Measurements from ENCODE around the gene OPRD1. TPM values are rescaled to one million over a fixed set of nuclear protein-coding genes. Genes with fewer than 3 reads are reported as not detected.

Gene OPRD1
- total RNA-seq, 1 experiment from 2014 or later, result 0.52 TPM

DNA sequence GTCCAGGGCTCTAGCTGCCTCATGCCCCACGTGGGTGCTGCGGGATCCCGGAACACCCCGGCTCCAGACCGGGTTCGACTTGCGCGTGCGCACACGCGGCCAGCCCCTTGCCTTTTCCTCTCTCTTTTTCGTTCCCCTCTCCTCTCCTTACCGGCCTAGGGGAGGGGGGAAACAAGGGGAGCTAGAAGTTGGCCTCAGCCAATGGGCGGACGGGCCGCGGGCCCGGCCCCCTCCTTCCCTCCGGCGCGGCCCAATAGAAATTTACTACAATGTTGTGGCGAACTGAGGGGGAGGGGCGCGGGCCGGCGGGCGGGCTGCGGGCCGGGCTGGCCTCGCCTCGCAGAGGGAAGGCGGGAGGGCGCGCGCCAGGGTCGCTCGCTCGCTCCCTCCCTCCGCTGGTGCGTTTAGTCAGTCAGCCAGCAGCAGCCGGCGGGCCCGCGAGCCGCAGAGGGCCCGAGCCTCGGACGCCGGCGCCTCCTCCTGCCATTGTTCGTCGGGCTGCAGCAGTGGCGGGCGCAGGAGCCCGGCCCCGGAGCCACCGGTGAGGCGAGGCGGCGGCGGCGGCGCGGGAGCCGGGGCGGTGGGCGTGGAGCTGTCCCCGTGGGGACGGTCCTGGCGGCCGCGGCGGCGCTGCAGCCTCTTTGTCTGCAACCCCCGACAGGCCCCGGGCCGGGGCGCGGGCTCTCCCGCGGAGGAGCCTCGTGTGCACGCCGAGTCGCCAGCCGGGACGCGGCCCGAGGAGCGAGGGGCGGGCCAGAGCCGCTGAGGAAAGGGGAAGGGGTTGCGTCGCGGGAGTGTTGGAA lies 102.5 kb downstream of the OPRD1 start, which contains the start of gene EPB41:
EPB41 (plus strand) TSS at position 342 of the 803 bp plus-strand sequence. CDS start 72,869 bp downstream, outside the sequence.
- peak within 1 kb of the TSS; percentile 82 for H3K4me3 ChIP-seq (ENCODE audit: insufficient read depth, low read depth, low read length)
- no peaks in the 10 kb centered on the region for H3K36me3 ChIP-seq (replicated peaks; ENCODE audit: control insufficient read depth, insufficient read depth, low read length)
- peak; percentile 99 for DNase-seq
- no peaks in the 10 kb centered on the region for H3K27me3 ChIP-seq (ENCODE audit: control insufficient read depth, insufficient read depth, low read length)

DNA sequence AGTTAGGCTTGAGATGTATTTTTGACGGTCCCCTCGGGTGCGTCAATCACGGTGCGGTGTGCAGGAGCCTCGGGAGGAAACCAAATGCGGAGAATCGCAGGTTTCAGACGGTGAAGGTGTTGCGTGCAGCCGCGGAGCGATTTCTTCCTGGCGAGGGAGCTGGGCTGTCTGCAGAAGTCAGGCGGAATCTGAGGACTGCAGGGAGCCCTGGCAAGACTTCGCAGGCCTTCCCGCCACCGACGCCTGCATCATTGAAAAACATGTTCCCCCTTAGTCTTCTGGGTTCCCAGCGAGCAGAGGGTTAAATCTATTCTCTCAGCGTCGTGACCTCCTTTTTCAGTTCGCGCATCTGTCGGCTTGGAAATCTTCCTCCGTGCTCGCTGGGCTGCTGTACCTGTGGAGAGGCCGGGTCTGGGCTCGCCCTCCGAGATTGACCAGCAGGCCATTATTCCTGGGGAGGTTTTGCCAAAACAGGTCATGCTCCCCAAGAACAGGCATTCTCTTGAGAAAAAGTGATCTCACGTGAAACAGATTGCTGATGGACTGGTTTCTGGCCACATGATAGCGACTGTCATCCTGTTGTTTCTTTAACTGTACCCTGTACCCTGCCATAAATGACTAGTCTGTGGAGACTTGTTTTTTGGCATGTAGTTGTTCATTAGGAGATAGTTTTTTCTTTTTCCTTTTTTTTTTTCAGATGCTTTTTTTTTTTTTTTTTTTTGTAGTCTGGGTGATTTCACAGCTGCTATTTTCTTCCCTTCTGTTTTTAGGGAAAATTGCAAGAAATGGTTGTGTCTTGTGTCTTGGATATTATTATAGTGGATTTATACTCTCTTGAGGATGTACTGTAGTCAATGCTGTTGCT lies 103.3 kb downstream of the OPRD1 start:
- H3K27me3 ChIP-seq (ENCODE audit: control insufficient read depth, insufficient read depth, low read length), result no peaks in the 10 kb centered on the region
- H3K36me3 ChIP-seq (replicated peaks; ENCODE audit: control insufficient read depth, insufficient read depth, low read length), result no peaks in the 10 kb centered on the region
- peak overlapping the region; percentile 82 for H3K4me3 ChIP-seq (ENCODE audit: insufficient read depth, low read depth, low read length)
- DNase-seq, result peak; percentile 62

DNA sequence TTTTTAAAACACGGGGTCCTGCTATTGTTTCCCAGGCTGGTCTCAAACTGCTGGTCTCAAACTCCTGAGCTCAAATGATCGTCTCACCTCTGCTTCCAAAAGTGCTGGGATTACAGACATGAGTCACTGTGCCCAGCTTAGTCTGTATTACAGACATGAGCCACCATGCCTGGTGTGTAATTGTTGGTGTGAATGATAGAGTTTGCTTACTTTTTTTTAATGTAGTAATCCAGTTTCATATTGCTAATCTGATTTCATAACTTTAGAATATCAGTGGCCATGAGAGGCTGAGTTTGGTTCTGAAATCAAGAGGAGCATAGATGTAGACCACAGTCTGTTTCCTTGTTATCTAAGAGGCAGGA lies 105.8 kb downstream of the OPRD1 start:
- DNase-seq, result no peak
- Histone ChIP-seq H3K27me3 (ENCODE audit: control insufficient read depth, insufficient read depth, low read length) (no peaks in the 10 kb centered on the region), H3K36me3 (replicated peaks; ENCODE audit: control insufficient read depth, insufficient read depth, low read length) (no peaks in the 10 kb centered on the region), H3K4me3 (ENCODE audit: insufficient read depth, low read depth, low read length) (no peak overlapping the region)

Other genes with a start within 250 kb of the OPRD1 start
- gene RAB42, start 219.9 kb upstream of the OPRD1 start, total RNA-seq (2014; rRNA removed; shearing (Covaris generic)), result 6.2 and 11.5 TPM in 2 replicates
- 72.3 and 78.8 TPM in 2 replicates for gene TAF12, start 169.1 kb upstream of the OPRD1 start, total RNA-seq (2014; rRNA removed; shearing (Covaris generic))
- not detected in 2 replicates for gene RNU11, start 163.6 kb upstream of the OPRD1 start, total RNA-seq (2014; rRNA removed; shearing (Covaris generic))
- gene GMEB1, start 143.4 kb upstream of the OPRD1 start, total RNA-seq (2014; rRNA removed; shearing (Covaris generic)), result 20.9 and 22.5 TPM in 2 replicates
- gene YTHDF2, start 75.2 kb upstream of the OPRD1 start, total RNA-seq (2014; rRNA removed; shearing (Covaris generic)), result 114 and 137 TPM in 2 replicates
- gene EPB41, start 102.4 kb downstream of the OPRD1 start, total RNA-seq (2014; rRNA removed; shearing (Covaris generic)), result 58.7 and 79.7 TPM in 2 replicates

Measured in H7 (cell line).